Right lung (tissue), 5 donors: ENCODE data around the gene CEACAM5. TPM values are rescaled to one million over a fixed set of nuclear protein-coding genes. Genes with fewer than 3 reads are reported as not detected.

Experiments
- polyA plus RNA-seq, 5 donors: library from polyadenylated mRNA; unstranded; fragments of 120-200 nt; gene quantifications; one replicate each; pipeline versions ENCODE4 v1.2.1 to v1.2.3, GENCODE V29; 2013; ENCODE audit warnings: inconsistent platforms in 1 of 5, low replicate concordance in 1 of 5; ENCODE audit not compliant: insufficient read length in 5 of 5, insufficient read depth in 1 of 5

The CEACAM5 gene
- polyA plus RNA-seq, 5 donors: 0.14 to 0.58 (median 0.23) TPM

Other genes with a start within 250 kb of the CEACAM5 start
- gene CEACAM21, start 132.5 kb upstream of the CEACAM5 start, polyA plus RNA-seq: 1 to 10 TPM; 3.6 to 9.1 (median 7.2) TPM
- under 1 TPM in 4 of 5 donors, not detected in 1; 0.10 to 0.66 (median 0.30) TPM for gene CEACAM4, start 81.6 kb upstream of the CEACAM5 start, polyA plus RNA-seq
- under 1 TPM in 4 of 5 donors, not detected in 1; 0.06 to 0.22 (median 0.10) TPM for gene CEACAM7, start 20.4 kb upstream of the CEACAM5 start, polyA plus RNA-seq
- 1 to 10 TPM; 2.8 to 3.4 (median 2.9) TPM for gene CEACAM6, start 46.9 kb downstream of the CEACAM5 start, polyA plus RNA-seq
- gene CEACAM3, start 88.0 kb downstream of the CEACAM5 start, polyA plus RNA-seq: under 1 TPM in 4 of 5 donors, not detected in 1; 0.16 to 0.39 (median 0.23) TPM
- gene LYPD4, start 136.1 kb downstream of the CEACAM5 start, polyA plus RNA-seq: not detected
- gene DMRTC2, start 136.4 kb downstream of the CEACAM5 start, polyA plus RNA-seq: not detected
- 1,000 to 10,000 TPM; 1,580 to 2,598 (median 1,786) TPM for gene RPS19, start 151.6 kb downstream of the CEACAM5 start, polyA plus RNA-seq
- gene CD79A, start 168.7 kb downstream of the CEACAM5 start, polyA plus RNA-seq: 1 to 10 TPM in 3 of 5 donors, under 1 TPM in 2; 0.39 to 2.4 (median 1.3) TPM
- 10 to 100 TPM; 51.2 to 86.8 (median 78.4) TPM for gene ARHGEF1, start 174.6 kb downstream of the CEACAM5 start, polyA plus RNA-seq
- under 1 TPM in 4 of 5 donors, not detected in 1; 0.13 to 0.24 (median 0.20) TPM for gene ERFL, start 219.8 kb downstream of the CEACAM5 start, polyA plus RNA-seq